Measurements from ENCODE around the gene ANGPTL1.

ANGPTL1 gene

DNA sequence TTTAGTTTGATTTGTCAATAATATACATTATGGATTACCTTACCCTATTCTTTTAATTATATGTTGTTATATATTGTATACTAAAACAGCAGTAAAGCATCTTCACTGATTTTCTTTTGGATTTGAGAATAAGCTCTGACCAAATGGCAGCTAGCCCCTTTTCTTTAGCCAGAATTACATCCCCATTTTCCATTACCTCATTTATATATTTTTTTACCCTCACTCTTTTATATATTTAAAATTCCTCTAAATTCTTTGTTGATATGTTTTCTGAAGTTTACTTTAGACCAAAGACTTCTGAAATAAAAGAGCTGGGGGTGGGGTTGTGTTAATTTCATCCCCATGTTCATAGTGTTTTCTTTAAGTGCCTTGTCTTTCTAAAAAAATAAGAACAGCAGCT, 24.6 kb downstream of the ANGPTL1 start:
- Histone ChIP-seq H3K9ac (no peak overlapping the region), H3K9me3 (no peaks in the 10 kb centered on the region), H3K4me3 (no peak overlapping the region), H3K27ac (no peak overlapping the region), H4K20me1 (no peaks in the 10 kb centered on the region), H3K36me3 (no peaks in the 10 kb centered on the region), H3K27me3 (no peaks in the 10 kb centered on the region), H3K4me2 (no peak overlapping the region), H3K4me1 (no peaks in the 10 kb centered on the region)
- no peak for TF ChIP-seq Cebpa-rat (IDR thresholded peaks at IDR 0.05)

DNA sequence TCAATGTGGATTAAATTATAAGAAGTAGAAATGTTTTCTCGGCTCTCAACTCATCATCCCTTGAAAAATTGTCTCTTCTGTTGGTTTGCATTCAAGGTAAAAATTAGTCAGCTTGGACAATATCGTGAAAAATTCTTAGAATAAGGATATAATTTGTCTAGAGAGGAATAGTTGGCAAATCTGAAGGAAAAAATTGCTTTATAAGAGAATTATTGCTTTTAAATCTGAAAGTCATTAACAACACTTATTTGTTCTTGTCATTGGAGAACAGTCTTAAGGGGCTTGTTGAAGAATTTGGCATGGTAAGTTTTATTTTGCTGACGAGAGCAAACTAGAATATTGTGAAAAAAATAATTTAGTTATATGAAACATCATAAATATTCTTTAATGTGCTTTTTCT, 26.4 kb downstream of the ANGPTL1 start:
- H3K27me3 ChIP-seq = no peaks in the 10 kb centered on the region
- H3K9me3 ChIP-seq = no peaks in the 10 kb centered on the region
- no peaks in the 10 kb centered on the region for H4K20me1 ChIP-seq
- no peak for TF ChIP-seq Cebpa-rat (IDR thresholded peaks at IDR 0.05)
- no peak overlapping the region for H3K9ac ChIP-seq
- no peaks in the 10 kb centered on the region for H3K4me1 ChIP-seq
- H3K4me2 ChIP-seq = no peak overlapping the region
- H3K4me3 ChIP-seq = no peak overlapping the region
- H3K36me3 ChIP-seq = no peaks in the 10 kb centered on the region
- H3K27ac ChIP-seq = no peak overlapping the region

DNA sequence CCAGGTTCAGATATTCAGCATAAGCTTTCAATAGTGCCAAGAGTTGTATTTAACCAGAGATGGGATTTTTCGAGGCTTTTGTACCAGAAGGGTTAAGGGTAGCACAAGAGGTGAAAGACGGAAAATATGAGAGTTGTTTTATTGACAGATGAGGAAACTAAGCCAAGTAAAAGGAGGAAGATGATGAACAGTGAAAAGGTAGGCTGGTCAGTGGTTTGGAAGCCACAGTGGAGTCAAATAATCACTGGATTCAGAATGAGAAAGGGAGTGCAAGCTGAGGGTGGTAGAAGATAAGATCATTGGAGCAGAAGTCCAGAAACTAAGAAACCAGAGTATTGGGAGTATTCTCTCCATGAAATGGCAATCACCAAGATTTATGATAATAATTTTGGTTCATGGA, 45.7 kb downstream of the ANGPTL1 start:
- Histone ChIP-seq H4K20me1 (no peaks in the 10 kb centered on the region), H3K4me3 (no peak overlapping the region), H3K9ac (no peak overlapping the region), H3K27me3 (no peaks in the 10 kb centered on the region), H3K9me3 (no peaks in the 10 kb centered on the region), H3K27ac (no peak overlapping the region), H3K4me2 (no peak overlapping the region), H3K36me3 (no peaks in the 10 kb centered on the region), H3K4me1 (no peaks in the 10 kb centered on the region)
- TF ChIP-seq Cebpa-rat (IDR thresholded peaks at IDR 0.05) = no peak

DNA sequence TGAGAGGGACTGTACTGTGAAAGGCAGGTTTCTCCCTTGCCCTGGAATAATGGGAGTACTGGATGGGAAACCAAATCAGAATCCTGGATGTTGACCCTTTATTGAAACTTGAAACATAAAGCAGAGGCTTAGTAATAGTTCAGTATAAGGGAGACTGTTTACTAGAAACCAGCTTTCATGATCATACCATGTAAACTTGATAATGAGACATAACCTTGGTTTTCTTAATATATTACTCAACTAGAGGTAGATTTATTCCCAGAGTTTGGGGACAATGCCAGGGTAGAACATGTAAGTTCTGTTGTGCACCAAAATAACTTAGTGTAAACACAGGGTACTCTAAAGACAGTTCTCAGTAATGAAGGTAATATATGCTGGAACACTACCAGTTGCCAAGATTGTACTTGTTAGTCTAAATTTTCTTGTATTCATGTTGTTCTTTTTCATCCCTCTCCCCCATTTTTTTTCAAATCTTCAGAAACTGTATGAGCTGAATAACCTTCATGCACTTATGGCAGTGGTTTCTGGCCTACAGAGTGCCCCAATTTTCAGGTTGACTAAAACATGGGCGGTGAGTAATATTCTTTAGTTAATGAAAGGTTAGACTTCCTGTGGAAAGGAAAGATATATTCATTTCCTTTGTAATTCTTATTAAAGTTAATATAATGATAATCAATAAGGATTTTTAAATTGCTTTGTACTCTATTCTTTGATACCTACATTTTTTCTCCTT, 49.6 kb downstream of the ANGPTL1 start:
- Histone ChIP-seq H3K36me3 (no peaks in the 10 kb centered on the region), H3K27me3 (no peaks in the 10 kb centered on the region), H3K4me3 (no peak overlapping the region), H3K4me2 (no peak overlapping the region), H3K9me3 (no peaks in the 10 kb centered on the region), H3K27ac (no peak overlapping the region), H3K4me1 (no peaks in the 10 kb centered on the region), H4K20me1 (no peaks in the 10 kb centered on the region), H3K9ac (no peak overlapping the region)
- TF ChIP-seq Cebpa-rat (IDR thresholded peaks at IDR 0.05) = no peak

DNA sequence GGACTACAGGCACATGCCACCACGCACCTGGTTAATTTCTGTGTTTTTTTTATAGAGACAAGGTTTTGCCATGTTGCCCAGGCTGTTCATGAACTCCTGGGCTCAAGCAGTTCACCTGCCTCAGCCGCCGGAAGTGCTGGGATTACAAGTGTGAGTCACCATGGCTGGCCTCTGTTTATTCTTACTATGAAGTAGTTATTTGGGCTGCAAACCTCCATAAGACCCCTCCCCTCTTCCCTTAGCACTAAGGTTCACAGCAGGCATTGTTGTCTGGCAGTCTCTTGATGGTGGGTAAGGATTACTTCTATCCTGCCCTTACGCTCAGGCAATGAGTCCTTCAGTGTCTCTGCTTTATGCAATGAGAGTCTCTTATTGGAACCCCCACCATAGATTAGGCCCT, 51.8 kb downstream of the ANGPTL1 start:
- Histone ChIP-seq H3K9me3 (no peaks in the 10 kb centered on the region), H3K27me3 (no peaks in the 10 kb centered on the region), H3K9ac (no peak overlapping the region), H3K4me1 (no peaks in the 10 kb centered on the region), H3K36me3 (peaks cover 6% of the 10 kb centered on the region), H4K20me1 (no peaks in the 10 kb centered on the region), H3K4me3 (no peak overlapping the region), H3K27ac (no peak overlapping the region), H3K4me2 (no peak overlapping the region)
- TF ChIP-seq Cebpa-rat (IDR thresholded peaks at IDR 0.05) = no peak

DNA sequence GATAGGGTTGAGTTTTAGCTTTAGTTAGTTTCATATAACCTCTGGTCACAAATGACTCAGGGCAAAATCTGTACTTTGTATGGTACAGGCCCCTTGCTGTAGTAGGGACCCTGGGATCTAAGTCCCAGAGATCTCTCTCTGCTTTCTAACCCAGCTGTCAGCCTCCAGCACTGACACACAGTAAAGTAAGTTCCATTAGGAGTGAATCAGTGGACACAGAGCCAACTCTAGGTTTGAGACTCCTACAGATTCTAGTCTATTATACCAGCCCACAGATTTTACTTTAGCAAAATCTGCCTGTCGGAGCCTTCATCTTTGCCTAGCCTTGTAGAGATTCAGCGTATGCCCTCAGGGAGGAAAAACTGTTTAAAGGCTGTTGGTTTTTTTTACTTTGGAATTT, 52.5 kb downstream of the ANGPTL1 start:
- Histone ChIP-seq H3K4me1 (no peaks in the 10 kb centered on the region), H3K4me3 (no peak overlapping the region), H3K4me2 (no peak overlapping the region), H4K20me1 (no peaks in the 10 kb centered on the region), H3K9ac (no peak overlapping the region), H3K27ac (no peak overlapping the region), H3K36me3 (peaks cover 6% of the 10 kb centered on the region), H3K27me3 (no peaks in the 10 kb centered on the region), H3K9me3 (no peaks in the 10 kb centered on the region)
- no peak for TF ChIP-seq Cebpa-rat (IDR thresholded peaks at IDR 0.05)

DNA sequence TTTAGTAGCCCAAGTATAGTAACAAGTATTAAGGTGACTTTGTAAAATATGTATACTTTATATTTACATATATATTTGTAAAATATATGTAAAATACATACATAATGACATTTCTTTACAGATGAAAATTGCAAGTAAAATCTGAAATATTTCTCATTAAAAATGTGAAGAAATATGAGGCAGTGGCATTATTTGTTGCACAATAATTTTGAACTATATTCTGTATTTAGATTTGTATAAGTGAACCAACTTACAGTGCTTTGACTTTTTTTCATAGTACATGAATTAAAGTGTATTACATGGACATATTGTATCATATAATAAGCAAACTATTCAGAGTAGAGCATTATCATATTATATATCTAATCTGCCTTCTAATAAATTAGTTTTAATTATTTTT, 60.3 kb downstream of the ANGPTL1 start:
- H3K9me3 ChIP-seq = no peaks in the 10 kb centered on the region
- no peaks in the 10 kb centered on the region for H4K20me1 ChIP-seq
- no peak overlapping the region for H3K4me3 ChIP-seq
- H3K9ac ChIP-seq = no peak overlapping the region
- H3K4me2 ChIP-seq = no peak overlapping the region
- no peak for TF ChIP-seq Cebpa-rat (IDR thresholded peaks at IDR 0.05)
- H3K27ac ChIP-seq = no peak overlapping the region
- H3K36me3 ChIP-seq = peaks cover 21% of the 10 kb centered on the region
- H3K4me1 ChIP-seq = no peaks in the 10 kb centered on the region
- no peaks in the 10 kb centered on the region for H3K27me3 ChIP-seq

DNA sequence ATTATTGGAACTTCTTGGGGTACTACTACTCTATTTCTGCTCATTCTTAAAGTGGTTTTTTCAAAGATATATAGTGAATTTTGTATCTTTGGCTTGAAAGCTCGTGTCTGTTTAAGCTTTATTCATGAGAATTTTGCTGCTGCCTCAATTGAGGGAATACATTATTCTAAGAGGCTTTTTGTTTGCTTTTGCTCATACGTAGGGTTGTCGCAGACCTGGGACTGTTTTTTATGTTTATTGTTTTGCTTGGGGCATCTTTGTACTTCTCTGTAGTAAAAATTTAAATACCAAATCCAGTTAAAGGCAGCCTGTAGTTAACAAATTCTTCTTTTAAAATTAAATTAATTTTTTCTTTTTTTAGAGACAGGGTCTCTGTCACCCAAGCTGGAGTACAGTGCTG, 62.3 kb downstream of the ANGPTL1 start:
- no peak for TF ChIP-seq Cebpa-rat (IDR thresholded peaks at IDR 0.05)

DNA sequence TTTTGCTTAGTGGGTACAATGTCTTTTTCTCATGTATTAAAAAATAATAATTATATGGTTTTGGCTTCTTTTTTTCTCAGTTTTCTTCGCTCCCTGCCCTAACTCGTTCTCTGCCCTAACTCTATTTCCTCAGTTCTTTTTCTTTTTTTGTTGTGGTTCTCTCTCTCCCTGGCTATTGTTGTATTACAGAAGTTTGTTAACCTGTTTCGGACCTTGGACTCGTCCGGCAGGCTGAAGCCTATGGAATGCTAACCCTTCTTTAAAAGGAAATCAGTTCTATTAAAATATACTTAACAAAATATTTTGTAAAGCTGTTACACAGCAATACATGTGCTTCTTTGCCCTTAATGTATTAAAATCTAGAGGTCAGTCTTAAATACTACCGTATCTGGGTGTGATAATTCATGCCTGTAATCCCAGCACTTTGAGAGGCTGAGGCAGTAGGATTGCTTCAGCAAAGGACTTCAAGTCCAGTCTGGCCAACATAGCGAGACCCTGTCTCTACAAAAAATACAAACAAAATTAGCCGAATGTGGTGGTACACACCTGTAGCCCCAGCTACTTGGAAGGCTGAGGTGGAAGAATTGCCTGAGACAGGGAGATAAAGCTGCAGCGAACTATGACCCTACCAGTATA, 64.1 kb downstream of the ANGPTL1 start:
- Histone ChIP-seq H3K4me3 (no peak overlapping the region), H4K20me1 (no peaks in the 10 kb centered on the region), H3K9ac (no peak overlapping the region), H3K4me1 (no peaks in the 10 kb centered on the region), H3K27ac (no peak overlapping the region), H3K27me3 (no peaks in the 10 kb centered on the region), H3K36me3 (peaks cover 16% of the 10 kb centered on the region; the same call in 1 of the 2 replicates), H3K9me3 (no peaks in the 10 kb centered on the region), H3K4me2 (no peak overlapping the region)
- TF ChIP-seq Cebpa-rat (IDR thresholded peaks at IDR 0.05) = no peak

More for the DNA sequence above, 62.3 kb downstream of the ANGPTL1 start:
- H3K36me3 ChIP-seq = peaks cover 16% of the 10 kb centered on the region; the same call in 1 of the 2 replicates
- no peaks in the 10 kb centered on the region for H3K4me1 ChIP-seq
- no peak overlapping the region for H3K4me3 ChIP-seq
- no peaks in the 10 kb centered on the region for H4K20me1 ChIP-seq
- no peaks in the 10 kb centered on the region for H3K27me3 ChIP-seq
- no peak overlapping the region for H3K4me2 ChIP-seq
- no peaks in the 10 kb centered on the region for H3K9me3 ChIP-seq
- H3K9ac ChIP-seq = no peak overlapping the region
- no peak overlapping the region for H3K27ac ChIP-seq

DNA sequence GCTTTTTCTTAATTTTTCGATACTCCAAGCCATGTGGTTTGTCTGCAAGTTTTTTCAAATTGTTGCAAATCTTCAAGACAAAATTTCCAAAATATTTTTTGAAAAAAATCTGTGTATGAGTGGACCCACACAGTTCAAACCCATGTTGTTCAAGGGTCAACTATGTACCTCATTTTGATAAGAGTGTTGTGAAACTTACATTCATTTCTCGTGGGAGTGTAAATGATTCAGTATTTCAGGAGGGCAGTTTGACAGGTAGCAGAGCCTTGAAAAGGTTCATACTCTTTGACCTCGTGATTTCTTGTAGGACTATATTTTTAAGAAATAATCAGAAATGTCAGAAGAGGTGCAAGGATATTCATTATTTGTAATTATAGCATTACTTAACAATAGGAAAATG, 68.0 kb downstream of the ANGPTL1 start:
- Histone ChIP-seq H3K9ac (no peak overlapping the region), H3K27ac (no peak overlapping the region), H4K20me1 (no peaks in the 10 kb centered on the region), H3K4me1 (no peaks in the 10 kb centered on the region), H3K4me2 (no peak overlapping the region), H3K36me3 (peaks cover 16% of the 10 kb centered on the region; the same call in 1 of the 2 replicates), H3K4me3 (no peak overlapping the region), H3K9me3 (peaks cover 11% of the 10 kb centered on the region; the same call in 1 of the 2 replicates), H3K27me3 (no peaks in the 10 kb centered on the region)
- TF ChIP-seq Cebpa-rat (IDR thresholded peaks at IDR 0.05) = no peak

All from BLaER1 (cell line).